DND-41 (cell line): ENCODE measurements around the gene PPARD.

ENCODE experiments used
- CTCF ChIP-seq: IDR thresholded peaks from 2 replicates; pipeline ENCODE4 v1.5.1; 2012; ENCODE audit warnings: borderline replicate concordance, low read length, moderate library complexity, mild to moderate bottlenecking; ENCODE audit not compliant: poor library complexity, severe bottlenecking; ENCODE audit errors: extremely low read depth
- EZH2 ChIP-seq: IDR thresholded peaks from 3 replicates; pipeline ENCODE4 v1.6.1; 2012; ENCODE audit warnings: borderline replicate concordance, low read depth, mild to moderate bottlenecking, moderate library complexity, low read length, inconsistent platforms; ENCODE audit not compliant: severe bottlenecking

GRCh38 chr6:35371494-35372262 is 29.3 kb downstream of the PPARD start:
- TF ChIP-seq CTCF (no peak), EZH2 (no peak)
